Vagina (tissue), 2 donors: ENCODE measurements around the gene MTERF4.

Experiments used
- CTCF ChIP-seq, 3 experiments: fragments of 450-650 bp in 2 of 3; fragments of 200-600 bp in 1 of 3; sonication (generic) in 1 of 3; IDR thresholded peaks; one replicate each; pipeline ENCODE4 v1.5.1; 2017 to 2019; ENCODE audit warnings: antibody characterized with exemption in 3 of 3, mild to moderate bottlenecking in 2 of 3, moderate library complexity in 2 of 3
- POLR2A ChIP-seq, 2 donors: fragments of 450-650 bp; IDR thresholded peaks; one replicate each; pipeline ENCODE4 v1.6.1; 2017; ENCODE audit warnings: antibody characterized with exemption in 2 of 2, mild to moderate bottlenecking in 2 of 2, moderate library complexity in 2 of 2
- POLR2AphosphoS5 ChIP-seq, 2 donors: sonication (generic); formaldehyde crosslinking; IDR thresholded peaks; one replicate each; pipeline ENCODE4 v1.9.0; 2017; ENCODE audit warnings: antibody characterized with exemption in 2 of 2, mild to moderate bottlenecking in 2 of 2, low read depth in 1 of 2; ENCODE audit not compliant: insufficient read depth in 1 of 2

GRCh38 chr2:241053576-241054251 is 48.4 kb downstream of the MTERF4 start:
- TF ChIP-seq CTCF (IDR thresholded peaks at IDR 0.05) (no peak), POLR2A (IDR thresholded peaks at IDR 0.05) (no peak), POLR2AphosphoS5 (IDR thresholded peaks at IDR 0.05; ENCODE audit: insufficient read depth in 1 of 2, low read depth in 1 of 2) (no peak)
